Measurements from ENCODE around the gene ANGPTL2.

The ANGPTL2 gene

DNA sequence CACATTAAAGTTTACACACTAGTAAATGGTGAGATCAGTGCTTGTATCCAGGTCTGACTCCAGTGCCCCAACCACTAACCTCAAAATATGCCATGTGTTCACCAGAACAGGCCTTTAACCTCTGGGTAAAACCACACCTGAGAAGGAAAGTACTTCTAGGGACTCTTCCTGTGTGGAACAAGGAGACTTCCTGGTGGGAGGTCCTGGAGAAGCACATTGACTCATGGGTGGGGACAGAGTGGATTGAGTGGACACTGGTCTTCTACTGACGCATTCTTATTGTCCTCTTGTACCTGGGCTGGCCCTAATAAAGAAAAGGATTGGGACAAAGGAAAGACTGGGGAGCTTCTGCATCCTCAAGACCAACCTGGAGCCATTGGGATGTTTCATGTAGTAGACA lies 43.4 kb downstream of the ANGPTL2 start:
- Histone ChIP-seq H3K9ac (ENCODE audit: low read depth, low read length) (no peak overlapping the region), H3K36me3 (ENCODE audit: insufficient read depth, low read length) (no peaks in the 10 kb centered on the region), H3K4me1 (ENCODE audit: insufficient read depth, low read length) (peaks cover 43% of the 10 kb centered on the region), H3K27ac (ENCODE audit: low read depth, low read length) (no peak overlapping the region), H3K27me3 (ENCODE audit: insufficient read depth, low read length) (no peaks in the 10 kb centered on the region), H3K4me3 (ENCODE audit: low read length) (no peak overlapping the region), H3K9me3 (ENCODE audit: insufficient read depth, low read depth, low read length) (no peaks in the 10 kb centered on the region)
- 95% methylated on average over 1 of the region's 1 CpG for WGBS

DNA sequence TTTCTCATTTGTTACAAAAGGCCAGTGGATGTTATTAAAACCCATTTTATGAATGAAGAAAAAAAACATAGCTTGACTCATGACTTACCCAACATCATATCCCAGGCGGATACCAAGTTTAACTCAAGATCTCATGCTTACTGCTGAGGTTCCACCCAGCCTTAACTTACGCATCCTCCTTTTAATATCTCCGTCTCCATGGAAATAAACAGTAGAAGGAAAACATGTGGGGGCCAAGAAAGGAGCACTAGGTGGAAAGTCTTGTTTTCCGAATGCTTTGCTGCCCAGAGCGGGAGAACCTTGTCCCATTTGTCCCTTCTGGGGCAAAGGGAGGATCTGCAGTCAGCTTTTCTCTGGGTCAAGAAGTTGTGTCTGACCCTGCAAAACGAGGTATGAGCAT lies 44.1 kb downstream of the ANGPTL2 start:
- Histone ChIP-seq H3K9ac (ENCODE audit: low read depth, low read length) (no peak overlapping the region), H3K36me3 (ENCODE audit: insufficient read depth, low read length) (no peaks in the 10 kb centered on the region), H3K4me3 (ENCODE audit: low read length) (no peak overlapping the region), H3K27me3 (ENCODE audit: insufficient read depth, low read length) (no peaks in the 10 kb centered on the region), H3K9me3 (ENCODE audit: insufficient read depth, low read depth, low read length) (no peaks in the 10 kb centered on the region), H3K27ac (ENCODE audit: low read depth, low read length) (no peak overlapping the region), H3K4me1 (ENCODE audit: insufficient read depth, low read length) (peaks cover 43% of the 10 kb centered on the region)
- 93% methylated on average over 6 of the region's 6 CpGs for WGBS

DNA sequence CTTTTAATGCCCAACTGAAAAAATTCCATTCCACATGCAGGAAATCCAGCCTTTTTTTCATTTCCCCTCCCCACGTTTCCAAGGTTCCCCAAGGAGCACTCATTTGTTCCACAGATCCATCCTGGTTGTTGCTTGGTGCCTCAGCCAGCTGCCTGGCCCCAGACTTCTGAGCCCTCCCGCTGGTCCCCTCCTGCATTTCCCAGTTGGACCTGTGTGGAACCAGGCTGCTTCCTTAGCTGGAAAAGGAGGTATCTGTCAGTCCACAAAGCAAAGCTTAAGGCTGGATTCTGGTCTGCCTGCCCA lies 44.8 kb downstream of the ANGPTL2 start:
- Histone ChIP-seq H3K27me3 (ENCODE audit: insufficient read depth, low read length) (no peaks in the 10 kb centered on the region), H3K9ac (ENCODE audit: low read depth, low read length) (no peak overlapping the region), H3K4me1 (ENCODE audit: insufficient read depth, low read length) (peaks cover 43% of the 10 kb centered on the region), H3K36me3 (ENCODE audit: insufficient read depth, low read length) (no peaks in the 10 kb centered on the region), H3K4me3 (ENCODE audit: low read length) (no peak overlapping the region), H3K27ac (ENCODE audit: low read depth, low read length) (no peak overlapping the region), H3K9me3 (ENCODE audit: insufficient read depth, low read depth, low read length) (no peaks in the 10 kb centered on the region)
- WGBS = 68% methylated on average over 2 of the region's 2 CpGs

DNA sequence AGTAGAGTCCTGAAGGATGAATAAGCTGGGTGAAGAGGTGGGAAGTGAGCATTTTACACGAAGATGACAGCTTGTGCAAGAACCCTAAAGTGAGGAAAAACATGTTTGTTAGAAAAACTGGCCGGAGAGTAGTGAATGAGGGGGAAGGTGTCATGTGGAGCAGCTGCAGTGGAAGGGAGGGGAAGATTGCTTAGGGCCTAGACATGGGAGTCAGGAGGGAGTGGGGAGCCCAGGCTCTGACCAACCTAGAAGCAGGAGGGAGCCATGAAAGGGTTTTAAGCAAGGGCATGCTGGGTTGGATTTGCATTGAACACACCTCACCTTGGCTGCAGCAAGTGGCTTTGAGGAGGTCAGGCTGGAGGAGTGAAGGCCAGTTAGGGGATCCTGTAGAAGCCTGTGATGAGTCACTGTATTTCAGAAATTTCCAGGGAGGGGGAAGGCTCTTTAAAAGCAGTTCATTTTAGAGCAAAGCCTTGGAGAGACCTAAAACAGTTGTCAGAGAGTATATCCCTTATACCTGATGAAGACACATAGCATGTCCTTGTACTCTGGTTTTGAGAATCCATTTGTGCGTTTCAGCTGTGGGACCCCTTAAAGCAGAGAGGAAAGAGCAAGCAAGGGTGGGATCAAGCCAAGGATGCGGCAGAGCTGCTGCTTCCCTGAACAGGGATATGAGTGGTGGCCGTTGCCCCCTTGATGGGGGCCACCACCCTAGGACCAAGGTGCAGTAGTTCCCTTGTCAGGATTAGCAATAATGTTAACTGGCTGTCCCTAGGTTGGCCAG lies 45.4 kb downstream of the ANGPTL2 start:
- H3K27me3 ChIP-seq (ENCODE audit: insufficient read depth, low read length) = no peaks in the 10 kb centered on the region
- peak overlapping the region; percentile 76 for H3K27ac ChIP-seq (ENCODE audit: low read depth, low read length)
- no peak overlapping the region for H3K9ac ChIP-seq (ENCODE audit: low read depth, low read length)
- H3K9me3 ChIP-seq (ENCODE audit: insufficient read depth, low read depth, low read length) = no peaks in the 10 kb centered on the region
- no peaks in the 10 kb centered on the region for H3K36me3 ChIP-seq (ENCODE audit: insufficient read depth, low read length)
- no peak overlapping the region for H3K4me3 ChIP-seq (ENCODE audit: low read length)
- H3K4me1 ChIP-seq (ENCODE audit: insufficient read depth, low read length) = peaks cover 43% of the 10 kb centered on the region
- WGBS = 72% methylated on average over 5 of the region's 5 CpGs

DNA sequence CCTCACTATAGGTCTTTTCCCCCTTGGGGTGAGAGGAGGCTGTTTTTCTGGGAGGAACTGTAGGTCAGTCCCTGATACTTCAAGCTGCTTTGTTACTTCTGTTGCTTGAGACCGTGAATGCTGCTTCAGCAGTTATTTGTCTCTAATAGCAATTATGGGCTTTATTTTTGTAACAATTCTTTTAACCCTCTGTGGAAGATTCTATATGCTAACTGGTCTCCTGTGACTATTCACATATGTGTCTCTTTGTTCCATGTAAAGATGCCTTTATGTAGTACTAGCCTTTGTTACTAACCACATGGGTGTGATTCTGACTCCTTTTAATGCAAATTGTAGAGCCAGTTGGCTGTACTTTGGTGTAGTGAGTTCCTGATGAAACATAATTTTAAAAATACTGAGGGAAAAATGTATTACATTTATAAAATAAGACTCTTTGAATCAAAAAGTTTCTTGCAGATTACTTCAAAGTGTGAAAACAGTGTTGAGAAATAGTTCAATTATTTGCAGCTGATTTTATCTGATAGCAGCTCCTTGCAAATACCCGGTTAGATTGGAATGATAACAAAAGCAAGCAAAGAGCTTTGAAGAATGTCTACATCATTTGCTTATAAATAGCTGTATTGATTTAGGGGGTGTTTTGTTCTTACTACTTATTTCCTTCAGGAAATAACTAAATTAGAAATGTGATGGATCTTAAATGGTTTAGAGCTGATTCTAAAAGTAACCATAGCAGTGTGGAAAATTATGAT lies 46.6 kb downstream of the ANGPTL2 start:
- peaks cover 9% of the 10 kb centered on the region; the same call in 1 of the 2 replicates for H3K9me3 ChIP-seq (ENCODE audit: insufficient read depth, low read depth, low read length)
- 0 out of 2 replicates have a peak, but pooled peaks cover 2% of the 10 kb centered on the region for H3K36me3 ChIP-seq (ENCODE audit: insufficient read depth, low read length)
- H3K4me3 ChIP-seq (ENCODE audit: low read length) = no peak overlapping the region
- H3K9ac ChIP-seq (ENCODE audit: low read depth, low read length) = 0 out of 2 replicates have a peak overlapping the region, but pooled peaks have one; percentile 8
- peaks cover 43% of the 10 kb centered on the region for H3K4me1 ChIP-seq (ENCODE audit: insufficient read depth, low read length)
- H3K27me3 ChIP-seq (ENCODE audit: insufficient read depth, low read length) = no peaks in the 10 kb centered on the region
- 14% methylated on average over 2 of the region's 2 CpGs for WGBS
- peak overlapping the region; percentile 76 for H3K27ac ChIP-seq (ENCODE audit: low read depth, low read length)

DNA sequence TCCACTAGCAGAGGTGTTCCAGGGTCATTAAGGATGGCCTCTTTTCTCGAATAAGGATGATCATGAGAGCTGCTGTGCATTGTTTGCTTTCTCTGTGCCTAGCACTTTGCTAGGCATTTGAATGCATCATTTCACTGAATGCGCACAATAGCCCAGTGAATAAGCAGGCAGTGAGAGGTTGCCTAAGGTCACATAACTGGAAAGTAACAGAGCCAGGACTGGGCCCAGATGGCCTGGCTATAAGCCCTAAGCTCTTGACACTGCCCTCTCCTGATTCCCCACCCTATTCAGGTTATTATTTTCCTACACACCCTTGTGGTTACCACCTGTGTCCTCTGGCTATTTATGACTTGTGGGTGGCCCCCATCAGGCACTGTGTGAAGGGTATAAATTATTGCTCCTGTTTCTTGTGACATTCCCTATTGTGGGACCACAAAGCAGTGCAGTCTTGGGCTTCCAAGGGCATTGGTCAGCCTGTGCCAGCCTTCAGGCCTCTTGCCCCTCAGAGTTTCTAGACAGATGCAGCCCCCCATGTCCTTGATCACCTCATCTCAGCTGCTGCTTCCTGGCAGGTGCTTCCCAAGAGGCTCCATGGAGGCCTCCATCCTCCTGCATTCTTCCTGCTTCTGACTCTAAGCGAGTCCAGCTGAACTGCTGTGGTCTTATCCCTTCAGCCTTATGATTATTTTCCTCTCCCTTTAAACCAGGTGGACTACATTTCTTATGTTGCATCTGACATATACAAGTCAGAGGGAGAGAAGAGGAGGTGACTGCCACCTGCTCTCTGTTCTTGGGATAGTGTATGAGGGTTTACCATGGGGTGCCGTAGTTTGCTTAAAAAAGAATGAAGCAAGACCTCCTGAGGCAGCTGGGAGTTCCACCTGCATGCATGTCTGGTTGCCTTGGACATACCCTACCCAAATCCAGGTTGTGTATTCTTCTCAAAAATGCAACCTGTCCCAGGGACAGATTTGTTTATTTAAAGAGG lies 47.6 kb downstream of the ANGPTL2 start:
- 83% methylated on average over 4 of the region's 4 CpGs for WGBS
- Histone ChIP-seq H3K27ac (ENCODE audit: low read depth, low read length) (peak overlapping the region; percentile 76), H3K36me3 (ENCODE audit: insufficient read depth, low read length) (0 out of 2 replicates have a peak, but pooled peaks cover 2% of the 10 kb centered on the region), H3K9ac (ENCODE audit: low read depth, low read length) (0 out of 2 replicates have a peak overlapping the region, but pooled peaks have one; percentile 8), H3K27me3 (ENCODE audit: insufficient read depth, low read length) (no peaks in the 10 kb centered on the region), H3K9me3 (ENCODE audit: insufficient read depth, low read depth, low read length) (peaks cover 9% of the 10 kb centered on the region; the same call in 1 of the 2 replicates), H3K4me3 (ENCODE audit: low read length) (no peak overlapping the region), H3K4me1 (ENCODE audit: insufficient read depth, low read length) (peaks cover 43% of the 10 kb centered on the region)

DNA sequence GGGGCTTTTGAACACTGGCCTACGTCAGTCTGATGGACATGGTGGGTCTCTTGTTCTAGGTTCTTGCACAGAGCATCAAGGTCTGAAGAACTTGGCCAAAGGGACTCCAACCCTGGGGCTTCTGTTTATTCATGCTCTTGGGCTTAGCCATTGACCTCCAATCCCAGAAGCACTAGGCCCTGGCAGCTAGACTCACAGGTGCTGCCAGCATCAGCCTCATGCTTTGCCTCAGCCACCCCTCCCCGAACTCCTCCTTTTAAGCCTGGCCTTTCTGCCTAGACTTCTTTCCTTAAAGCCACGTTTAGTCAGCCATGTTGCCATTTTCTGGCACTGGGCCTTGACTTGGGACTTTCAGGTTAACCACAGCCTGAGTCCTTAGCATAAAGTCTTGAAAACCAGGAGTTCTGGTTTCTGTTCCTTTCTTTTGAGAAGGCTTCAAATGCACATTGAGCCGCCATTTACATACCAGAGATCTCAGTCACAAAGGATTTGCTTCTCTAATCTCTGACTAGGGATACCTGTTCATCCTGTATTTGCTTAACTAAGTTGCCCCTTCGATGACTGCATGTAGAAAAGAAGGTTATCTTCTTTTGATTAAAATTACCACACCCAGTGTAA lies 54.7 kb downstream of the ANGPTL2 start:
- Histone ChIP-seq H3K9ac (ENCODE audit: low read depth, low read length) (no peak overlapping the region), H3K4me1 (ENCODE audit: insufficient read depth, low read length) (peaks cover 7% of the 10 kb centered on the region; the same call in 1 of the 2 replicates), H3K27me3 (ENCODE audit: insufficient read depth, low read length) (no peaks in the 10 kb centered on the region), H3K27ac (ENCODE audit: low read depth, low read length) (no peak overlapping the region), H3K36me3 (ENCODE audit: insufficient read depth, low read length) (0 out of 2 replicates have a peak, but pooled peaks cover 2% of the 10 kb centered on the region), H3K9me3 (ENCODE audit: insufficient read depth, low read depth, low read length) (peaks cover 9% of the 10 kb centered on the region; the same call in 1 of the 2 replicates), H3K4me3 (ENCODE audit: low read length) (no peak overlapping the region)
- 90% methylated on average over 5 of the region's 5 CpGs for WGBS

DNA sequence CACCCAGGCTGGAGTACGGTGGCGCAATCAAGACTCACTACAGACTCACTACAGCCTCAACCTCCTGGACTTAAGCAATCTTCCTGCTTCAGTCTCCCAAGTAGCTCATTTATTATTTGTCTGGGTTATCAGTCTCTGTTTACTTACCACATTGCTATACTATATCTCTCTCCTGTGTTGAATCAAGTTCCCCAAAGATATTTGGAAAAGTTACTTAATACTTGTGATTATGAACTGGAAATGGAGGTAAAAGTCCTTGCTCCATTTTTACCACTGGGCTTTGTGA lies 55.6 kb downstream of the ANGPTL2 start:
- no peak overlapping the region for H3K4me3 ChIP-seq (ENCODE audit: low read length)
- H3K36me3 ChIP-seq (ENCODE audit: insufficient read depth, low read length) = 0 out of 2 replicates have a peak, but pooled peaks cover 2% of the 10 kb centered on the region
- WGBS = 94% methylated on average over 2 of the region's 2 CpGs
- peaks cover 7% of the 10 kb centered on the region; the same call in 1 of the 2 replicates for H3K4me1 ChIP-seq (ENCODE audit: insufficient read depth, low read length)
- no peaks in the 10 kb centered on the region for H3K27me3 ChIP-seq (ENCODE audit: insufficient read depth, low read length)
- H3K27ac ChIP-seq (ENCODE audit: low read depth, low read length) = no peak overlapping the region
- H3K9ac ChIP-seq (ENCODE audit: low read depth, low read length) = no peak overlapping the region
- peaks cover 7% of the 10 kb centered on the region; the same call in 1 of the 2 replicates for H3K9me3 ChIP-seq (ENCODE audit: insufficient read depth, low read depth, low read length)

DNA sequence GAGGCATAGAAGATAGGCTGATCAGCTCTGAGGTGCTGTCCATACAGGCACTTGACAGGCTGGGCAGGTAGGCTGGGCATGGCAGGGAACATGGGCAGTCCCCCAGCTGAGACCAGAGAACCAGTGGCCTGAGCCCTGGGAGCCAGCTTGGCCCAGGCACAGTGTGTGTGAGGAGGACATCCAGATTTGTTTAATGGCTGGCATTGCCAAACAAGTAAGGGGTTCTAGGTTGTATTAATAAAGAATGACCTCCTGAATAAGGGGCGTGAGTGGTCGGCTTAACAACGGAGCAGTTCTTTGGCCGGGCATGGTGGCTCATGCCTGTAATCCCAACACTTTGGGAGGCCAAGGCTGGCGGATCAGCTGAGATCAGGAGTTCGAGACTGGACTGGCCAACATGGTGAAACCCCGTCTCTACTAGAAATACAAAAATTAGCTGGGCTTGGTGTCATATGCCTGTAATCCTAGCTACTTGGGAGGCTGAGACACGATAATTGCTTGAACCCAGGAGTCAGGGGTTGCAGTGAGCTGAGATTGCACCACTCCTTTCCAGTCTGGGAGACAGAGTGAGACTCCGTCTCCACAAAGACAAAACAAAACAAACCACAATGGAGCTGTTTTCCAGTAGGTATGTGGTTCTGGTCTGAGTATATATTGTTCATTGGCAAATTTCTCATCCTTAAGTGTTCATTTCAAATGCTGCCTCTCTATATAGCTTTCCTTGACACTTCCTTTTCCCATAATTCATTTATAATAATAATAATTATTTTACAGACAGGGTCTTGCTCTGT lies 56.2 kb downstream of the ANGPTL2 start:
- no peaks in the 10 kb centered on the region for H3K27me3 ChIP-seq (ENCODE audit: insufficient read depth, low read length)
- no peak overlapping the region for H3K4me3 ChIP-seq (ENCODE audit: low read length)
- peaks cover 7% of the 10 kb centered on the region; the same call in 1 of the 2 replicates for H3K4me1 ChIP-seq (ENCODE audit: insufficient read depth, low read length)
- 96% methylated on average over 7 of the region's 9 CpGs for WGBS
- no peak overlapping the region for H3K27ac ChIP-seq (ENCODE audit: low read depth, low read length)
- no peak overlapping the region for H3K9ac ChIP-seq (ENCODE audit: low read depth, low read length)
- 0 out of 2 replicates have a peak, but pooled peaks cover under 1% of the 10 kb centered on the region for H3K36me3 ChIP-seq (ENCODE audit: insufficient read depth, low read length)
- H3K9me3 ChIP-seq (ENCODE audit: insufficient read depth, low read depth, low read length) = peaks cover 2% of the 10 kb centered on the region; the same call in 1 of the 2 replicates

DNA sequence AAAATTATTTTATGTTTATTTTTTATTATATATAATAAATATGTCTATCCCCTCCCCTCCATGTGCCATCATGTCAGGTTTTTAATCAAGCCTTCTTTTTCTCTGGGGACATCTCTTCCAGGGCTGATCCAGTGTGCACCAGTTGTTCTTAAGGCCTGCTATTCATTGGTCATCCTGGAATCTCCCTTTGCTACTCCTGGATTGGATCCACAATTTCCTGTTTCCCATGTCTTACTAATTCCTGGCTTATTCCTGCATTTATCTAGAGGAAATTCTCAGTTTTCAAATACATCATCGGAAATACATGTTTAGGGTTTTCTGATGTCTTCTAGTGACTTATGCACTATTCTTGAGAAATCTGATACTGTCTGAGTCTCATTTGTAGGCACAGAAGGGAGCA lies 56.8 kb downstream of the ANGPTL2 start:
- WGBS = 93% methylated on average over 1 of the region's 1 CpG
- H3K9me3 ChIP-seq (ENCODE audit: insufficient read depth, low read depth, low read length) = no peaks in the 10 kb centered on the region
- H3K4me3 ChIP-seq (ENCODE audit: low read length) = no peak overlapping the region
- no peak overlapping the region for H3K27ac ChIP-seq (ENCODE audit: low read depth, low read length)
- H3K4me1 ChIP-seq (ENCODE audit: insufficient read depth, low read length) = peaks cover 7% of the 10 kb centered on the region; the same call in 1 of the 2 replicates
- no peaks in the 10 kb centered on the region for H3K36me3 ChIP-seq (ENCODE audit: insufficient read depth, low read length)
- H3K27me3 ChIP-seq (ENCODE audit: insufficient read depth, low read length) = no peaks in the 10 kb centered on the region
- no peak overlapping the region for H3K9ac ChIP-seq (ENCODE audit: low read depth, low read length)
